GM13976 (cell line): Measurements from ENCODE around the gene NUDT14.

Source experiments
- DNase-seq: peaks from one replicate; pipeline ENCODE4 v3.0.0; 2012; ENCODE audit warnings: low spot score
- in situ Hi-C: fragments of 300-500 bp; cut with MboI; formaldehyde crosslinking; loops from one replicate; pipeline ENCODE4 v1.12.0; 2022; ENCODE audit warnings: low sequenced_read_pairs, mixed read lengths, inconsistent platforms; ENCODE audit not compliant: unreplicated experiment
- TF ChIP-seq, protein P1 (sequence below): IDR thresholded peaks from 2 replicates; pipeline ENCODE4 v1.5.1; 2012; ENCODE audit warnings: borderline replicate concordance, mild to moderate bottlenecking; ENCODE audit not compliant: insufficient read depth; ENCODE audit errors: extremely low read depth, missing control alignments, control extremely low read depth

The NUDT14 gene

DNA sequence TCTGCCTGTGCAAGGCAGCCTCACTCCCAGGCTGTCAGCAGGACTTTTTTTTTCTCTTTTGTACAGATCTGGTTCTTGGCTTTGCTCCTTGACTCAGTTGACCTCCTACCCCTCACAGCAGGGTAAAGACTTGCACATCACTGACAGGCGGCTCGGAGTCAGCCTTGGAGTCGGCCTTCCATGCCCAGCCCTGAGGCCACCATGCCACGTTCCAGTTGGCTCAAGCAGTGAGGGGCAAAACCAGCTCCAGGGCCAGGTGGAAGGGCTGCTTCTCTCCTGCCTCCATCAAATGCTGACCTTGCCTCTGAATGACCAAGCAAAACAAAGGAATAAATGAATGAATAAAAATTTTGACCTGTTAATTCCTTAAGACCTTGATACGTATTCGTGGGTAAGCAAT lies 40.1 kb downstream of the NUDT14 start:
- TF ChIP-seq, protein P1, sequence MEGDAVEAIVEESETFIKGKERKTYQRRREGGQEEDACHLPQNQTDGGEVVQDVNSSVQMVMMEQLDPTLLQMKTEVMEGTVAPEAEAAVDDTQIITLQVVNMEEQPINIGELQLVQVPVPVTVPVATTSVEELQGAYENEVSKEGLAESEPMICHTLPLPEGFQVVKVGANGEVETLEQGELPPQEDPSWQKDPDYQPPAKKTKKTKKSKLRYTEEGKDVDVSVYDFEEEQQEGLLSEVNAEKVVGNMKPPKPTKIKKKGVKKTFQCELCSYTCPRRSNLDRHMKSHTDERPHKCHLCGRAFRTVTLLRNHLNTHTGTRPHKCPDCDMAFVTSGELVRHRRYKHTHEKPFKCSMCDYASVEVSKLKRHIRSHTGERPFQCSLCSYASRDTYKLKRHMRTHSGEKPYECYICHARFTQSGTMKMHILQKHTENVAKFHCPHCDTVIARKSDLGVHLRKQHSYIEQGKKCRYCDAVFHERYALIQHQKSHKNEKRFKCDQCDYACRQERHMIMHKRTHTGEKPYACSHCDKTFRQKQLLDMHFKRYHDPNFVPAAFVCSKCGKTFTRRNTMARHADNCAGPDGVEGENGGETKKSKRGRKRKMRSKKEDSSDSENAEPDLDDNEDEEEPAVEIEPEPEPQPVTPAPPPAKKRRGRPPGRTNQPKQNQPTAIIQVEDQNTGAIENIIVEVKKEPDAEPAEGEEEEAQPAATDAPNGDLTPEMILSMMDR, result no peak
- in situ Hi-C loops, result no loop called here

DNA sequence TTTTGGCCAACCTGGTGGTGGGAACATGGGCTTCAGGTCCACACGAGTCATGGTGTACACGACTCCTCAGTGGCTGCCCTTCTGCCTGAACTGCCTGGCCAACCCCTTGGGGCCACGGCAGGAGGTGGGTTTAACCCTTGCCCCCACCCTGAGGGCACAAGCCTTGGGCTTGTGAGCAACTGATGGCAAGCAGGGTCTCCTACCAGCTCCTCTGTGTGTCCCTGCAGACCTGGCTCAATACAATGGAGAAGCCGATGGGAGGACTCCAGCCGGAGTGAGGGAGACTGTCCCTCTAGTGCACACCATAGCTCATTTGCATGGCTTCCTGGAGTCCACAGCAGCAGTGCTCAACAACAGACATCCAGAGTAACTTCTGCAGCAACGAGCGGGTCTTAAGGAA lies 40.5 kb downstream of the NUDT14 start:
- in situ Hi-C loops, result no loop called here

More for the DNA sequence above, 40.1 kb downstream of the NUDT14 start:
- no peak for DNase-seq

DNA sequence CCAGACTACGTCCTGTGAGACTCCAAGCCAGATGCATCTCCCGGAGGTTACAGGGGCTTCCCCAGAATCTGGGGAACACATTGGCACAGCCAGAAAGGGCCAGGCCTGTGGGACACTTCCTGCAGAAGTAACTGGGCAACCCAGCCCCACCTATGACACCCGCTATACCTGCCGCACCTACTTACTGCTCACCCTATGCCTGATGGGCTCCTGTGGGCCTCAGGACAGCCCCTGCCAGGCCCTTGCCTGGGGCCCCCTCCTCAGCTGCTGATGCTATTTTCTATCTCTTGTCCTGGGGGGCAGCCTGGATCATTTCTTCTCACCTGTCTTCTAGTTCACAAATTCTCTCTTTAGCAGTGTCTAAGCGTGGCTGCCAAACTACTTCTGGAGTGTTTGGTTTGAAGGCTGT lies 41.3 kb downstream of the NUDT14 start:
- in situ Hi-C loops, result no loop called here
- no peak for DNase-seq
- TF ChIP-seq, protein P1, result no peak

More for the DNA sequence above, 40.5 kb downstream of the NUDT14 start:
- no peak for DNase-seq
- TF ChIP-seq, protein P1, result no peak

DNA sequence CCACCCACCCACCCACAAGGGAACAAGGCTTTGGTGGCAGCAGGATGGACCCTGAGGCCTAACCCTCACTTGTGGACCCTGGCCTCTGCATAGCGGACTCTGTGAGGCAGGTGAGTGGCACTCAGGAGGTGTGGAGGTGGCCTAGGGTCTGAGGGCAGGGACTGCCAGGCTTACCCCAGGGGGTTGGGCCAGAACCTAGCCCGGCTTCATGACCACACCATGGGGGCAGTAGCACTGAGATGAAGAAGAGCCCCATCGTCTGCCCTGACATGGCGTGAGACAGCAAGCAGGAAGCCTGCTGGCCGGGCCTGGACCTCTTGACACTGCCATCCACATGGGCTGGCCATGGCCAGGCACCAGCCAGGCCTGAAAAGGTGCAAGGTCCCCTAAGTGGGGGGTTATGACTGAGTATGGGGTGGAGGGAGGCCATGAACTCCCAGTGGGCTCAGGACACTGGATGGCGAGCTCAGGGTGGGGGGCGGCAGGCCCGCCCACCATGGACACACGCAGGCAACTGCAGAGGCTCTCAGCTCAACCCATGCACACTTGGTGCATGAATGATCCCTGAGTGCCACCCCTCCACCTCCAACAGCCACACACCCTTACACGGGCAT lies 41.8 kb downstream of the NUDT14 start:
- no peak for DNase-seq
- TF ChIP-seq, protein P1, result no peak
- in situ Hi-C loops, result no loop called here

- in situ Hi-C loops, result no loop called here
- TF ChIP-seq, protein P1, result no peak
These were observed 42.5 kb downstream of the NUDT14 start for GRCh38 chr14:105138551-105139111.

DNA sequence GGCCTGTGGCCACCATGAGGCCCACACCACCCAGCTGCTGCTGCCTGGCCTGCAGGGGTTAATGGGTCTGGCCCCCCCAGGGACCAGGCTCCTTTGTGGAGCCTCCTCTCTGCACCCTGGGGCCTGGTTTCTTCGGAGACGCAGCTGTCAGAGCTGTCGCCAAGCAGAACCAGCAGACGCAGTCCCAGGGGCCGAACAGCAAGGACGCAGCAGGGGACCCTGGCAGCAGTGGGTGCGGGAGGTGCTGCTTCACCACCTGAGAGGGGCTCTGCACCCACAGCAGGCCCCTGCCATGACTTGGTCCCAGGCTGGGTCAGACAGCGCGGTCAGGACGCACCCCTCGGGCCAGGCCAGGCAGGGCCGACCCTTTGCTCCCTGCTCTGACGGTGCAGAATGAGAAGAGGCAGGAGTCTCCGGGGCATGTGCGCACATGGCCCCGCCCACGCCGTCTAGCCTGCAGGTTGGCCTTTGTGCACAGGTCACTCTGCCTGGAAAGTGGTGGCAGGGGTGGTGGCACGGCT lies 43.0 kb downstream of the NUDT14 start:
- in situ Hi-C loops, result no loop called here
- DNase-seq, result no peak
- TF ChIP-seq, protein P1, result no peak

More at GRCh38 chr14:105138551-105139111, 42.5 kb downstream of the NUDT14 start:
- no peak for DNase-seq
